Thoracic aorta (tissue), 2 donors: Measurements from ENCODE around the gene SLC12A2. TPM values are rescaled to one million over a fixed set of nuclear protein-coding genes. Genes with fewer than 3 reads are reported as not detected.

ENCODE experiments used
- ATAC-seq: fragments of 150-250 bp; one replicate; pipeline ENCODE4 v1.8.0; 2017; ENCODE audit warnings: low read depth; ENCODE audit not compliant: insufficient number of reproducible peaks, low FRiP score
- DNase-seq: peaks from one replicate; pipeline ENCODE4 v3.0.0-alpha.2; 2020; ENCODE audit warnings: low spot score
- H3K27ac ChIP-seq, 2 donors: fragments of 200-600 bp; sonication (generic); 1 replicate in 1 of 2; 2 replicates in 1 of 2; pipeline ENCODE4 v1.5.1; 2016; ENCODE audit warnings: mild to moderate bottlenecking in 2 of 2, moderate library complexity in 2 of 2
- H3K27me3 ChIP-seq: fragments of 200-600 bp; sonication (generic); replicated peaks from 2 replicates; pipeline ENCODE4 v1.6.0; 2016; ENCODE audit warnings: mild to moderate bottlenecking; ENCODE audit not compliant: insufficient read depth
- H3K36me3 ChIP-seq: fragments of 200-600 bp; sonication (generic); one replicate; pipeline ENCODE4 v1.5.1; 2016
- H3K4me1 ChIP-seq, 2 donors: fragments of 200-600 bp; sonication (generic); 1 replicate in 1 of 2; 2 replicates in 1 of 2; pipeline versions ENCODE4 v1.5.1 to v1.6.0; 2016; ENCODE audit warnings: low read depth in 2 of 2, mild to moderate bottlenecking in 1 of 2; ENCODE audit not compliant: control insufficient read depth in 1 of 2
- H3K4me3 ChIP-seq: fragments of 200-600 bp; sonication (generic); 2 replicates; pipeline ENCODE4 v1.5.1; 2016; ENCODE audit warnings: mild to moderate bottlenecking
- H3K9me3 ChIP-seq: fragments of 200-600 bp; sonication (generic); 2 replicates; pipeline ENCODE4 v1.5.1; 2016
- CTCF ChIP-seq: fragments of 200-600 bp; sonication (generic); IDR thresholded peaks from one replicate; pipeline ENCODE4 v1.5.1; 2019; ENCODE audit warnings: antibody characterized with exemption
- total RNA-seq, 2 donors: library from RNA; depleted of rRNA; stranded (reverse); fragments of >200 nt; gene quantifications; one replicate each; pipeline versions ENCODE4 v1.1.0 to v1.2.3, GENCODE V29; 2016

Gene SLC12A2
- total RNA-seq, 2 donors from 2014 or later = 12.2 to 25.8 TPM

- no peaks in the 10 kb centered on the region for H3K4me1 ChIP-seq
- ATAC-seq (no peak), DNase-seq (no peak)
- no peak overlapping the region for H3K4me3 ChIP-seq
- no peaks in the 10 kb centered on the region for H3K27me3 ChIP-seq
- no peak overlapping the region for H3K27ac ChIP-seq
- H3K36me3 ChIP-seq = no peaks in the 10 kb centered on the region
- no peak for TF ChIP-seq CTCF
- no peaks in the 10 kb centered on the region for H3K9me3 ChIP-seq
Measured at GRCh38 chr5:128172102-128172501, 88.5 kb downstream of the SLC12A2 start.

- no peak overlapping the region for H3K4me3 ChIP-seq
- H3K27me3 ChIP-seq = no peaks in the 10 kb centered on the region
- H3K36me3 ChIP-seq = no peaks in the 10 kb centered on the region
- H3K4me1 ChIP-seq = no peaks in the 10 kb centered on the region
- H3K27ac ChIP-seq = no peak overlapping the region
- no peaks in the 10 kb centered on the region for H3K9me3 ChIP-seq
- no peak for DNase-seq
- ATAC-seq = no peak
- no peak for TF ChIP-seq CTCF
Measured at GRCh38 chr5:128174951-128175350, 91.4 kb downstream of the SLC12A2 start.

DNA sequence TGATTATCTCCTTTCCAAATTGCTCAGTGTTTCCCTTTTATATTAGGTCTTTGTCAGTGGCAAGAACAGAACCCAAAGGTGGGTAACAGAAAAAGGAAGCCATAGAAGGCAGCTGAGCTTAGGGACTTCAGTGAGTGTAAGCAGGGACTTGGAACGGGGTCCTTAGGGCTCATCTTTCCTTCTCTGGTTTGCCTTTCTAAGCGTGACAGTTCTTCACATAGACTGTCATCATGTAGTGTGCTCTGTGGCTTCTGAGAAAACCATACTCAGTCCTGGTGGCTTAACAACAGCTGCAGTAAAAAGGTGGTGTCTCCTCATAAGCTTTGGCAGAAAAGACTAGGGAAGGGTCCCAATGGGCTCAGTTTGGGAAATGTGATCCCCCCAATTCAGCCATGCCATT is 108.8 kb downstream of the SLC12A2 start:
- no peaks in the 10 kb centered on the region for H3K9me3 ChIP-seq
- no peaks in the 10 kb centered on the region for H3K27me3 ChIP-seq
- H3K4me1 ChIP-seq = no peaks in the 10 kb centered on the region
- H3K4me3 ChIP-seq = no peak overlapping the region
- TF ChIP-seq CTCF = no peak
- DNase-seq (no peak), ATAC-seq (no peak)
- no peak overlapping the region for H3K27ac ChIP-seq
- H3K36me3 ChIP-seq = no peaks in the 10 kb centered on the region

GRCh38 chr5:128193665-128194390 is 110.3 kb downstream of the SLC12A2 start:
- no peaks in the 10 kb centered on the region for H3K9me3 ChIP-seq
- no peak for ATAC-seq
- no peak for DNase-seq
- H3K36me3 ChIP-seq = no peaks in the 10 kb centered on the region
- no peak for TF ChIP-seq CTCF
- no peak overlapping the region for H3K4me3 ChIP-seq
- no peaks in the 10 kb centered on the region for H3K27me3 ChIP-seq
- H3K4me1 ChIP-seq = no peaks in the 10 kb centered on the region
- H3K27ac ChIP-seq = no peak overlapping the region

DNA sequence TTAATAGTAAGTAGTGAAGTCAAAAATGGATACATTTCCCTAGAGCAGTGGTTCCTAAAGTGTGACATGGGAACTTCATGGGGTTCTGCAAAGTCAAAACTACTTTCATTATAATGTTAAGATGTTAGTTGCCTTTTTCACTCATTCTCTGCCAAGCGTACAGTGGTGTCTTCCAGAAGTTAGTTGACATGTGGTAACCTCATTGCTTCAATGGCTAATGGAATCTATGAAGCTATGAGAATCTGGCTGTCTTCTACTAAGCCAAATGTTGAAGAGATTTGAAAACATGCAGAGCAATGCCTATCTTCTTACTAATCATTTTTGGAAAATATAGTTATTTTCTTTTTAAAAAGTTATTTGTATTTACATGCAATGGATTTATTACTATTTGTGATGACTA is 111.8 kb downstream of the SLC12A2 start:
- TF ChIP-seq CTCF = no peak
- DNase-seq (no peak), ATAC-seq (no peak)
- Histone ChIP-seq H3K4me3 (no peak overlapping the region), H3K9me3 (no peaks in the 10 kb centered on the region), H3K36me3 (no peaks in the 10 kb centered on the region), H3K4me1 (no peaks in the 10 kb centered on the region), H3K27me3 (no peaks in the 10 kb centered on the region), H3K27ac (no peak overlapping the region)
